Tibial artery (tissue), 4 donors: ENCODE data around the gene PCSK5.

Source experiments
- DNase-seq, 2 donors: peaks; one replicate each; pipeline ENCODE4 v3.0.0-alpha.2; 2019
- H3K27ac ChIP-seq, 2 donors: fragments of 200-600 bp; sonication (generic) in 1 of 2; 1 replicate in 1 of 2; 2 replicates in 1 of 2; pipeline ENCODE4 v1.5.1; 2018 to 2019; ENCODE audit warnings: mild to moderate bottlenecking in 1 of 2
- H3K27me3 ChIP-seq, 2 donors: fragments of 200-600 bp; sonication (generic) in 1 of 2; one replicate each; pipeline versions ENCODE4 v1.5.1 to v1.6.0; 2016 to 2019
- H3K36me3 ChIP-seq, 3 donors: fragments of 200-600 bp; sonication (generic) in 2 of 3; one replicate each; pipeline ENCODE4 v1.5.1; 2016 to 2019; ENCODE audit warnings: mild to moderate bottlenecking in 2 of 3
- H3K4me1 ChIP-seq, 4 donors: fragments of 200-600 bp; sonication (generic) in 2 of 4; 1 replicate in 3 of 4; 2 replicates in 1 of 4; pipeline ENCODE4 v1.5.1; 2016 to 2019
- H3K4me3 ChIP-seq, 2 donors: fragments of 200-600 bp; sonication (generic) in 1 of 2; 1 replicate in 1 of 2; 2 replicates in 1 of 2; pipeline ENCODE4 v1.5.1; 2018 to 2019; ENCODE audit warnings: mild to moderate bottlenecking in 2 of 2
- H3K9me3 ChIP-seq, 3 donors: fragments of 200-600 bp; sonication (generic) in 1 of 3; one replicate each; pipeline ENCODE4 v1.5.1; 2016 to 2019
- CTCF ChIP-seq, 2 experiments: fragments of 200-600 bp in 1 of 2; fragments of 450-650 bp in 1 of 2; IDR thresholded peaks; one replicate each; pipeline ENCODE4 v1.5.1; 2017 to 2019; ENCODE audit warnings: antibody characterized with exemption in 2 of 2, mild to moderate bottlenecking in 1 of 2, moderate library complexity in 1 of 2
- intact Hi-C: fragments of 100-400 bp; cut with DNase I; formaldehyde crosslinking; loops from one replicate; pipeline ENCODE4 v1.15.0; 2023; ENCODE audit warnings: low total_unique reads

The PCSK5 gene

GRCh38 chr9:76292246-76292645 is 401.8 kb downstream of the PCSK5 start:
- H3K27ac ChIP-seq: no peak overlapping the region
- peaks cover 0 to 1% (median 0%) of the 10 kb centered on the region in 4 donors for H3K4me1 ChIP-seq
- no peak for DNase-seq
- H3K36me3 ChIP-seq: no peaks in the 10 kb centered on the region
- H3K4me3 ChIP-seq: no peak overlapping the region
- no peaks in the 10 kb centered on the region for H3K9me3 ChIP-seq
- intact Hi-C loops: loop anchor here (10.0 kb wide), 3 partner anchors 137 to 1027 kb away; no protein-coding TSS in a partner anchor
- H3K27me3 ChIP-seq: no peaks in the 10 kb centered on the region
- TF ChIP-seq CTCF (IDR thresholded peaks at IDR 0.05): no peak

GRCh38 chr9:76292658-76293057 is 402.2 kb downstream of the PCSK5 start:
- intact Hi-C loops: loop anchor here (10.0 kb wide), 3 partner anchors 138 to 1028 kb away; no protein-coding TSS in a partner anchor
- no peaks in the 10 kb centered on the region for H3K27me3 ChIP-seq
- no peak overlapping the region for H3K4me3 ChIP-seq
- H3K4me1 ChIP-seq: peaks cover 0 to 5% (median 3%) of the 10 kb centered on the region in 4 donors
- no peak overlapping the region for H3K27ac ChIP-seq
- TF ChIP-seq CTCF (IDR thresholded peaks at IDR 0.05): no peak
- H3K36me3 ChIP-seq: no peaks in the 10 kb centered on the region
- no peak for DNase-seq
- H3K9me3 ChIP-seq: no peaks in the 10 kb centered on the region

- TF ChIP-seq CTCF (IDR thresholded peaks at IDR 0.05): no peak
- Histone ChIP-seq H3K9me3 (no peaks in the 10 kb centered on the region), H3K4me3 (no peak overlapping the region), H3K4me1 (peaks cover 0 to 14% (median 8%) of the 10 kb centered on the region in 4 donors), H3K27me3 (no peaks in the 10 kb centered on the region), H3K27ac (no peak overlapping the region), H3K36me3 (no peaks in the 10 kb centered on the region)
- DNase-seq: no peak
- intact Hi-C loops: loop anchor here (10.0 kb wide), 3 partner anchors 140 to 1030 kb away; no protein-coding TSS in a partner anchor
Observed at GRCh38 chr9:76294301-76294700, 403.8 kb downstream of the PCSK5 start.

- intact Hi-C loops: loop anchor here (10.0 kb wide), 3 partner anchors 142 to 1032 kb away; no protein-coding TSS in a partner anchor
- Histone ChIP-seq H3K4me3 (no peak overlapping the region), H3K27me3 (no peaks in the 10 kb centered on the region), H3K36me3 (no peaks in the 10 kb centered on the region), H3K4me1 (peaks cover 0 to 14% (median 8%) of the 10 kb centered on the region in 4 donors), H3K27ac (no peak overlapping the region), H3K9me3 (no peaks in the 10 kb centered on the region)
- DNase-seq: no peak
- TF ChIP-seq CTCF (IDR thresholded peaks at IDR 0.05): no peak
Observed at GRCh38 chr9:76296561-76297310, 406.3 kb downstream of the PCSK5 start.

- Histone ChIP-seq H3K36me3 (no peaks in the 10 kb centered on the region), H3K9me3 (no peaks in the 10 kb centered on the region), H3K27ac (peak overlapping the region in 1 of 2 donors; percentile 2), H3K27me3 (no peaks in the 10 kb centered on the region), H3K4me1 (peaks cover 0 to 14% (median 8%) of the 10 kb centered on the region in 4 donors), H3K4me3 (peak overlapping the region in 1 of 2 donors; percentile 25)
- TF ChIP-seq CTCF (IDR thresholded peaks at IDR 0.05): no peak
- peak; percentile 45 to 67 for DNase-seq
- intact Hi-C loops: loop anchor here (10.0 kb wide), 3 partner anchors 143 to 1033 kb away; no protein-coding TSS in a partner anchor
Observed at GRCh38 chr9:76297721-76298239, 407.3 kb downstream of the PCSK5 start.
